Inflammatory macrophage treated with lipopolysaccharide for 1 hour (primary cell): ENCODE data around the gene WBP2NL.
A peak's percentile ranks its signal among the peaks of the same experiment; 100 is the strongest.

Experiments
- DNase-seq, 2 donors: peaks; one replicate each; pipeline ENCODE4 v3.0.0-alpha.2; 2020 to 2022

WBP2NL gene

GRCh38 chr22:41979423-41980250, 19.0 kb upstream of the WBP2NL start:
- DNase-seq: no peak

DNA sequence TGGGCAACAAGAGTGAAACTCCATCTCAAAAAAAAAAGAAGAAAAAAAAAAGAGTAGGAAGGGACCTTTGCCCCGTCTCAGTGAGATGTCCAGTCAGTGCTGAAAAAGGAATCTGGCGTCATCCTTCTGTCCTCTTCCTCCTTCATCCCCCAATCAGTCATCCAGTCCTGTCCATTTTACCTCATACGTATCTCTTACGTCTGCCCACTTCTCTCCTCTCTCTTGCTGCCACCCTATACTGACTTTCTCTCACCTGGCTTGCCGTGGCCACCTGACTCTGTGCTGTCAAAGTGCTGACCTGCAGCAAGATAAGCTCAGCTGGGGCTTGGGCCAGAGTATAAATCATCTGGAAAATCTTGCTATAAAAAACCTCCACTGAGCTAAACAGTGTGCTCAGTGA, 15.7 kb upstream of the WBP2NL start:
- DNase-seq: peak; percentile 16 to 65

GRCh38 chr22:41983513-41984405, 14.8 kb upstream of the WBP2NL start:
- DNase-seq: peak; percentile 41 to 72

DNA sequence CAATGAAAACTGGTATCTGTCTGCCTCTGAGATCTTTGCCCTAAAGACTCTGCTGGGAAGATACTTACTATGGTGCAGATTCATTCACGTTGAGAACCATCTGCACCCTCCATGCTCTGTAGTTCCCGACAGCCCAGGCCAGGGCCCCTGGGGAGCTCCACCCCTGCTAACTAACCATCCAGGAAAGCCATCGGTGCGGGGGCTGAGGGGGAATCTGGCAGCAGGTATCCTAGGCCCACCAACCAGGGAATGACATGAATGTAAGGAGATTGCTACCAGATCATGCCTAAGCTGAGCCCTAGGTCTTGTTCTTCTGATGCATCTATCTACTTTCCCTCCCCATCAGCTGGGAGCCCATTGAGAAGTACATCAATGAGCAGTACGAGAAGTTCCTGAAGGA, 11.3 kb upstream of the WBP2NL start:
- no peak for DNase-seq

- no peak for DNase-seq
Observed at GRCh38 chr22:41989246-41989645, 9.3 kb upstream of the WBP2NL start.

DNA sequence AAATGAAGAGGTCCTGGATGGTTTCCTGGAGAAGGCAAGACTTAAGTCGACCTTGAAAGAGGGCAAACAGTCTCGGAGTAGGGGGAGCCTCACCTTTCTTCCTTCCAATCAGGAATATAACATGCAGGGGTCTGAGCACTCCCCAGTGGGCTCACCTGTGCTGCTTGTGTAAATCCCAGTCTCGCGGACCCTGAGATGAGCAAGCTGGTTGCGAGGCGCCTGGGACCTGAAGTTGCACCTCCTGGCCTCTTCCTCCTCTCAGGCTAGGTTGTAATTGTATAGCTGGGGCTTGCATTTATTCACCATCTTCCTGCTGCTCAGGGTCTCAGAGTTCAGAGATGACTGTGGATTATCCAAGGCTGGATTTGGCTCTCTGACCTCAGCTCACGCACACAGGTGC, 7.5 kb upstream of the WBP2NL start:
- DNase-seq: no peak

DNA sequence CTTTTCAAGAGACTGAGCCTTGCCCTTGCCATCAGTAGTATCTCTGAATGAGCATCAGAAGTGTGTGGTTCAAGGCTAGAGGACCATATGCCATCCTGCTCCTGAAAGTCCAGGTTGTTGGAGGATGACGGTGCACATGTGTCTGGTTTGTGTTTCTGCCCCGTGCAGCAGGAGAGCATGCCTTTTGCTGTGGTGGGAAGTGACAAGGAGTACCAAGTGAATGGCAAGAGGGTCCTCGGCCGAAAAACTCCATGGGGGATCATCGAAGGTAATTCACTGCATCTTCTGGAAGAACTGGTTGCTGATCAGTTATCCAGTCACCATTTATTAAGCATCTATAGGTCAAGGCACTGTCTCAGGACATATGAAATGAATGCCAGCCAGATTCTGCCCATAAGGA, 6.1 kb upstream of the WBP2NL start:
- DNase-seq: no peak

- no peak for DNase-seq
Observed at GRCh38 chr22:41995211-41995610, 3.4 kb upstream of the WBP2NL start.

- DNase-seq: no peak
Observed at GRCh38 chr22:41996826-41997225, 1.8 kb upstream of the WBP2NL start.

DNA sequence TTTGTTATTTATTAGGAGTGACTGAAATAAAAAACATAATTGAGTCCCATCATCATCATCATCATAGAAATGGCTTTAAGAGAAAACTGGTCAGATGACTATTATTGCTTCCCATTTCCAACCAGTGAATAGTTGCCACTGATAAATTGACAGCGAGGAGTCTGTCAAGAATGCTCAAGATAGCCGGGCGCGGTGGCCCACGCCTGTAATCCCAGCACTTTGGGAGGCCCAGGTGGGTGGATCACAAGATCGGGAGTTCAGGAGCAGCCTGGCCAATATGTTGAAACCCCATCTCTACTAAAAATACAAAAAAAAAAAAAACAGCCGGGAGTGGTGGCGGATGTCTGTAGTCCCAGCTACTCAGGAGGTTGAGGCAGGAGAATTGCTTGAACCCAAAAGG, 1.9 kb downstream of the WBP2NL start:
- DNase-seq: no peak

DNA sequence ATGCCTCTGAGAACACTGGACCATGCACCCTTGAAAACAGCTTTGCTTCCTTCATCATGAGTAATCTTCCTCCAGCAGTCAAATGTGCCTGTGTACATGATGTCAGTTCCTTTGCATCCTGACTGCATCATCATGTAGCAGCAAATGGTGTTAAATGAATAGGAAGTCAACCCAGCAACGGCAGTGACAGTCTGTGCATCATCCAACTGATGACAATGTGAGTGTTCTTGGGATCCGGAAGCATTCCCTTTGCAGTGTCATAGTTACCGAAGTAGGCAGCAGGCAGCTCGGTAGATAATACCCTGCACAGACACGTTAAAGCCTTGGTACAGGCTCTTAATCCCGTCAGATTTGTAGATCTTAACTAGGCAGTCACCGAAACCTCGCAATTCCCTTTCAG, 2.5 kb downstream of the WBP2NL start:
- DNase-seq: no peak

DNA sequence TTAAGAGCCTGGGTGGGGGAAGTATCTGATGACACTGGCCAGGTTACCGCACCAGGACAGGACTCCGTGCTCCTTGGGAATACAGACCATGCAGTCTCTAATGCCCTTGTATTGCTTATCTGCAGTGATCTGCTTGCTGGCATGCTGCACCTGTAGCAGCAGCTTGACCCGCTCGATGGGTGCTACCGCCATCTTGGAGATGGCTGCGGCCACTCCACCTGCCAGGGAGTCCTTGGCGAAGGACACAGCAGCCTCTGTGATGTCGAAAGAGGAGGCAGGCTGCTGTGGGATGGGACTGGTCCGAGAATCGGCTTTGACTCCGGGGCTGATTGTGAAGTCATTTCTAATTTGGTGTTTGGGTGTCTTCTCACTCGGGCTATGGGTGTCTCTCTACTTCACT, 3.1 kb downstream of the WBP2NL start:
- DNase-seq: no peak

DNA sequence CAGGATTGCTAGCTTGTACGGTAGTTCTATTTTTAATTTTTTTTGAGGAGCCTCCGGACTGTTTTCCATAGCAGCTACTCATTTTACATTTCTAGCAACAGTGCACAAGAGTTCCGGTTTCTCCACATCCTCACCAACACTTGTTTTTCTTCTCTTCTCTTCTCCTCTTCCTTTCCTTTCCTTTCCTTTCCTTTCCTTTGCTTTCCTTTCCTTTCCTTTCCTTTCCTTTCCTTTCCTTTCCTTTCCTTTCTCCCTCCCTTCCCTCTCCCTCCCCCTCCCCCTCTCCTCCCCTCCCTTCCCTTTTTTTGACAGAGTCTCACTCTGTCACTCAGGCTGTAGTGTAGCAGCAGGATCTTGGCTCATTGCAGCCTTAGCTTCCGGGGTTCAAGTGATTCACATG, 9.3 kb downstream of the WBP2NL start:
- DNase-seq: no peak

- no peak for DNase-seq
Observed at GRCh38 chr22:42010778-42011177, 12.2 kb downstream of the WBP2NL start.

- DNase-seq: no peak
Observed at GRCh38 chr22:42013385-42013784, 14.8 kb downstream of the WBP2NL start.

- no peak for DNase-seq
Observed at GRCh38 chr22:42016111-42016510, 17.5 kb downstream of the WBP2NL start.

DNA sequence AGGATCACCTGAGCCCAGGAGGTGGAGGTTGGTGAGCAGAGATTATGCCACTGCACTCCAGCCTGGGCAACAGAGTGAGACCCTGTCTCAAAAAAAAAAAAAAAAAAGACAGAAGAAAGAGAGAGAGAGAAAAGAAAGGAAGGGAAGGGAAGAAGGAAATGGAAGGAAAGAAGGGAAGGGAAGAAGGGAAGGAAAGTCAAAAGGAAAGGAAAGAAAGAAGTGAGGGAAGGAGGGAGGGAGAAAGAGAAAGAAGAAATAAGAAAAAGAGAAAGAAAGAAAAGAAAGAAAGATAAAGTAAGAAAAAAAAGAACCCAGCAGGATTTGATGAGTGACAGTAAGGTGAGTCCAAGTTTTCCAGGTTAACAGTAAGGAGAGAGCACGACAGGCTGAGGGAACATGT, 19.6 kb downstream of the WBP2NL start:
- DNase-seq: no peak

DNA sequence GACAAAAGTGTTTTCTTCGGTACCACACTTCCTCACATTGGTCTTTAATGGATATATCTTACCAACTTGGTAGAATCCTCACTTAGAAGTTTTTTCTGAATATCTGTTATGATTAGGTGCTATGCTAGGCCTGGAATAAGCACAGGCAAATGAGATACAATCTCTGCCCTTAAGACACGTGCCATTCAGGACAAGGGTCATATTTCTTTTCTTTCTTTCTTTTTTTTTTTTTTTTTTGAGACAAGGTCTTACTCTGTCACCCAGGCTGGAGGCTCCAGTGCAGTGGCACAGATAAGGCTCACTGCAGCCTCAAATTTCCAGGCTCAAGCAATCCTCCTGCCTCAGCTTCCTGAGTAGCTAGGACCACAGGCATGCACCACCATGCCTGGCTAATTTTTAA, 23.0 kb downstream of the WBP2NL start:
- no peak for DNase-seq

- DNase-seq: peak; percentile 4 to 25
Observed at GRCh38 chr22:42022162-42022847, 23.7 kb downstream of the WBP2NL start.

DNA sequence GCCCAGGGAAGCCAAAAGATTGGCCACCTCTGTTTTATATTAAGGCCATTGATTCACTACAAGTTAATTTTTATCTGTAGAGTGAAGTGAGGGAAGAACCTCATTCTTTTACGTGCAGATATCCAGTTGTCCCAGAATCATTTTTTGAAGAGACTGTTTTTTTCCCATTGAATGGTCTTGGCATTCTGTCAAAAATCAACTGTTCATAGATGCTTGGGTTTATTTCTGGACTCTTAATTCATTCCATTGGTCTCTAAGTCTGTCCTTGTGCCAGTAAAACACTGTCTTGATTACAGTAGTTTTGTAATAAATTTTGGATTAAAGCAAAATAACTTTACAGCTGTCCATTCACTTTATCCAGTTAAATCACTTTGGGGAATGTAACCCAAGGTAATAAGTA, 26.8 kb downstream of the WBP2NL start:
- DNase-seq: no peak

GRCh38 chr22:42026705-42027104, 28.1 kb downstream of the WBP2NL start:
- DNase-seq: no peak

- no peak for DNase-seq
Observed at GRCh38 chr22:42033263-42034181, 34.9 kb downstream of the WBP2NL start.
